T-helper 2 cell treated with Interferon-gamma antibody and Interleukin-4, amounts not matched to agents 5 μg/mL and 100 μg/mL, for 36 hours (primary cell): ENCODE data around the gene ZCCHC24.

Experiments used
- DNase-seq: peaks from one replicate; pipeline ENCODE4 v3.0.0; 2021; ENCODE audit warnings: low spot score
- H3K27ac Mint-ChIP-seq: one replicate; pipeline ENCODE4 v1.8.0; 2021; ENCODE audit warnings: mild to moderate bottlenecking, mixed read lengths
- H3K27me3 Mint-ChIP-seq: one replicate; pipeline ENCODE4 v1.8.0; 2021; ENCODE audit warnings: low read depth, mixed read lengths
- H3K36me3 Mint-ChIP-seq: one replicate; pipeline ENCODE4 v1.8.0; 2021; ENCODE audit warnings: low read depth, mixed read lengths
- H3K4me1 Mint-ChIP-seq: one replicate; pipeline ENCODE4 v1.8.0; 2021; ENCODE audit warnings: low read depth, mixed read lengths
- H3K4me3 Mint-ChIP-seq: one replicate; pipeline ENCODE4 v1.8.0; 2022; ENCODE audit warnings: mild to moderate bottlenecking, moderate library complexity, mixed read lengths
- H3K9me3 Mint-ChIP-seq: one replicate; pipeline ENCODE4 v1.8.0; 2021; ENCODE audit warnings: mixed read lengths

Gene ZCCHC24

GRCh38 chr10:79422178-79422892 is 23.1 kb downstream of the ZCCHC24 start:
- H3K4me1 Mint-ChIP-seq, result no peaks in the 10 kb centered on the region
- no peak for DNase-seq
- no peaks in the 10 kb centered on the region for H3K9me3 Mint-ChIP-seq
- H3K36me3 Mint-ChIP-seq, result no peaks in the 10 kb centered on the region
- H3K27ac Mint-ChIP-seq, result no peak overlapping the region
- no peak overlapping the region for H3K4me3 Mint-ChIP-seq
- H3K27me3 Mint-ChIP-seq, result peaks cover 8% of the 10 kb centered on the region

- Mint-ChIP-seq H3K36me3 (no peaks in the 10 kb centered on the region), H3K4me1 (no peaks in the 10 kb centered on the region), H3K27me3 (peaks cover 1% of the 10 kb centered on the region), H3K27ac (no peak overlapping the region), H3K9me3 (no peaks in the 10 kb centered on the region), H3K4me3 (no peak overlapping the region)
- DNase-seq, result no peak
Measured at GRCh38 chr10:79420974-79421688, 24.3 kb downstream of the ZCCHC24 start.

GRCh38 chr10:79418886-79419595 is 26.4 kb downstream of the ZCCHC24 start:
- no peaks in the 10 kb centered on the region for H3K36me3 Mint-ChIP-seq
- H3K27me3 Mint-ChIP-seq, result no peaks in the 10 kb centered on the region
- no peak overlapping the region for H3K27ac Mint-ChIP-seq
- H3K9me3 Mint-ChIP-seq, result no peaks in the 10 kb centered on the region
- H3K4me3 Mint-ChIP-seq, result no peak overlapping the region
- H3K4me1 Mint-ChIP-seq, result no peaks in the 10 kb centered on the region
- no peak for DNase-seq

- Mint-ChIP-seq H3K27ac (no peak overlapping the region), H3K9me3 (no peaks in the 10 kb centered on the region), H3K4me1 (peaks cover 2% of the 10 kb centered on the region), H3K36me3 (no peaks in the 10 kb centered on the region), H3K4me3 (no peak overlapping the region), H3K27me3 (no peaks in the 10 kb centered on the region)
- no peak for DNase-seq
Measured at GRCh38 chr10:79418274-79418673, 27.1 kb downstream of the ZCCHC24 start.

GRCh38 chr10:79417731-79418130 is 27.7 kb downstream of the ZCCHC24 start:
- Mint-ChIP-seq H3K4me3 (no peak overlapping the region), H3K27ac (no peak overlapping the region), H3K36me3 (no peaks in the 10 kb centered on the region), H3K9me3 (no peaks in the 10 kb centered on the region), H3K4me1 (peaks cover 2% of the 10 kb centered on the region), H3K27me3 (no peaks in the 10 kb centered on the region)
- no peak for DNase-seq

- no peaks in the 10 kb centered on the region for H3K36me3 Mint-ChIP-seq
- H3K4me1 Mint-ChIP-seq, result peaks cover 2% of the 10 kb centered on the region
- no peak overlapping the region for H3K27ac Mint-ChIP-seq
- H3K9me3 Mint-ChIP-seq, result no peaks in the 10 kb centered on the region
- H3K27me3 Mint-ChIP-seq, result no peaks in the 10 kb centered on the region
- no peak overlapping the region for H3K4me3 Mint-ChIP-seq
- DNase-seq, result no peak
Measured at GRCh38 chr10:79417266-79417665, 28.2 kb downstream of the ZCCHC24 start.

- Mint-ChIP-seq H3K36me3 (no peaks in the 10 kb centered on the region), H3K27ac (no peak overlapping the region), H3K9me3 (no peaks in the 10 kb centered on the region), H3K27me3 (no peaks in the 10 kb centered on the region), H3K4me3 (no peak overlapping the region), H3K4me1 (peaks cover 2% of the 10 kb centered on the region)
- no peak for DNase-seq
Measured at GRCh38 chr10:79416578-79417255, 28.7 kb downstream of the ZCCHC24 start.

- no peaks in the 10 kb centered on the region for H3K36me3 Mint-ChIP-seq
- H3K9me3 Mint-ChIP-seq, result no peaks in the 10 kb centered on the region
- H3K27ac Mint-ChIP-seq, result no peak overlapping the region
- no peak overlapping the region for H3K4me3 Mint-ChIP-seq
- no peaks in the 10 kb centered on the region for H3K27me3 Mint-ChIP-seq
- DNase-seq, result no peak
- peaks cover 2% of the 10 kb centered on the region for H3K4me1 Mint-ChIP-seq
Measured at GRCh38 chr10:79415736-79416577, 29.5 kb downstream of the ZCCHC24 start.

GRCh38 chr10:79414714-79415113 is 30.7 kb downstream of the ZCCHC24 start:
- no peaks in the 10 kb centered on the region for H3K27me3 Mint-ChIP-seq
- H3K4me3 Mint-ChIP-seq, result no peak overlapping the region
- no peaks in the 10 kb centered on the region for H3K36me3 Mint-ChIP-seq
- peaks cover 2% of the 10 kb centered on the region for H3K4me1 Mint-ChIP-seq
- DNase-seq, result no peak
- H3K27ac Mint-ChIP-seq, result no peak overlapping the region
- H3K9me3 Mint-ChIP-seq, result no peaks in the 10 kb centered on the region

- no peak overlapping the region for H3K4me3 Mint-ChIP-seq
- H3K4me1 Mint-ChIP-seq, result peaks cover 2% of the 10 kb centered on the region
- peak; percentile 26 for DNase-seq
- H3K27me3 Mint-ChIP-seq, result no peaks in the 10 kb centered on the region
- no peaks in the 10 kb centered on the region for H3K36me3 Mint-ChIP-seq
- no peaks in the 10 kb centered on the region for H3K9me3 Mint-ChIP-seq
- peak overlapping the region; percentile 27 for H3K27ac Mint-ChIP-seq
Measured at GRCh38 chr10:79413196-79413595, 32.2 kb downstream of the ZCCHC24 start.

GRCh38 chr10:79412516-79412915 is 32.9 kb downstream of the ZCCHC24 start:
- H3K4me3 Mint-ChIP-seq, result no peak overlapping the region

GRCh38 chr10:79411546-79412495 is 33.6 kb downstream of the ZCCHC24 start:
- Mint-ChIP-seq H3K9me3 (no peaks in the 10 kb centered on the region), H3K36me3 (no peaks in the 10 kb centered on the region)

More at GRCh38 chr10:79412516-79412915, 32.9 kb downstream of the ZCCHC24 start:
- no peaks in the 10 kb centered on the region for H3K36me3 Mint-ChIP-seq
- H3K4me1 Mint-ChIP-seq, result peaks cover 2% of the 10 kb centered on the region
- H3K27me3 Mint-ChIP-seq, result no peaks in the 10 kb centered on the region
- no peak for DNase-seq
- H3K9me3 Mint-ChIP-seq, result no peaks in the 10 kb centered on the region
- H3K27ac Mint-ChIP-seq, result no peak overlapping the region

More at GRCh38 chr10:79411546-79412495, 33.6 kb downstream of the ZCCHC24 start:
- Mint-ChIP-seq H3K27me3 (no peaks in the 10 kb centered on the region), H3K4me3 (no peak overlapping the region), H3K4me1 (peaks cover 2% of the 10 kb centered on the region), H3K27ac (no peak overlapping the region)
- DNase-seq, result no peak
